ENCODE results near the gene COPZ2. TPM values are rescaled to one million over a fixed set of nuclear protein-coding genes. Genes with fewer than 3 reads are reported as not detected.

The COPZ2 gene
- total and polyA plus RNA-seq, 9 of the 15 experiments (the other 6 are each of a cell fraction or from before 2014, with no cell fraction given), result 0.22 to 0.49 TPM; not detected in 7

DNA sequence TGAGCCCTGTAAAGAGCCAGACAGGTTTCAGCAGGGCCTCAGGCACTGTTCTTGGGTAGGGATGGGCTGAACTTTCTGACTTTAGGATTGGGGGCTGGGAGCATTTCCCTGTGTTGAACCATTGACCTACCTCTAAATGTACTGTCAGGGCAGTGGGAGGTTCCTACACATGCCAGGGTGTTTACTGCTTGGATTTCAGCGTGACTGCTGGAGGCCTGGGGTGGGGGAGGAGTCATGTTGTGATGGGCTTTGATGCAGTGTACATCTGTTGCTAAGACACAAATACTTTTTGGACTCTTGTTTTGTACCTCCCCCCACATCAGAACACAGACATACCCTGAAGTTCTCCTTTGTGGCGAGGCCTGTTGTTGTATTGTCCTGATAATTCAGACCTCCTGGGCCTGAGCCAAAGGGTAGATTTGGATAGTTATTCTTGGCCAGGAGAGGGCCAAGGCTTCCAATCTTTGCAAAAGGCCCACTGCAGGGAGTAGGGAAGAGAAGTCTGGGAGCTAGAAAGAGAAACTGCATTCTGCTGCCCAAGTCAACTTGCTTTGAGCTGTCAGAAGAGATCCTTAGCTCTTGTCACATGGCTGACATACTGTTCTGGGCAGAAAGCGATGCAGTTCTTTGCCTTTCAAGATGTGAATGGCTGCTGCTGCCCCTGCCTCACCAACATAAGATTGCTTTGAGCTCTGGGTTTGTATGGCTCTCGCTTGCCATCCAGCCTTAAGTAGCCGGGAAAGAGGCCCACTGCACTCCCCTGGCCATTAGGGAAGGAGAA, 14.3 kb upstream of the COPZ2 start (continued):
- TF ChIP-seq, protein P1, sequence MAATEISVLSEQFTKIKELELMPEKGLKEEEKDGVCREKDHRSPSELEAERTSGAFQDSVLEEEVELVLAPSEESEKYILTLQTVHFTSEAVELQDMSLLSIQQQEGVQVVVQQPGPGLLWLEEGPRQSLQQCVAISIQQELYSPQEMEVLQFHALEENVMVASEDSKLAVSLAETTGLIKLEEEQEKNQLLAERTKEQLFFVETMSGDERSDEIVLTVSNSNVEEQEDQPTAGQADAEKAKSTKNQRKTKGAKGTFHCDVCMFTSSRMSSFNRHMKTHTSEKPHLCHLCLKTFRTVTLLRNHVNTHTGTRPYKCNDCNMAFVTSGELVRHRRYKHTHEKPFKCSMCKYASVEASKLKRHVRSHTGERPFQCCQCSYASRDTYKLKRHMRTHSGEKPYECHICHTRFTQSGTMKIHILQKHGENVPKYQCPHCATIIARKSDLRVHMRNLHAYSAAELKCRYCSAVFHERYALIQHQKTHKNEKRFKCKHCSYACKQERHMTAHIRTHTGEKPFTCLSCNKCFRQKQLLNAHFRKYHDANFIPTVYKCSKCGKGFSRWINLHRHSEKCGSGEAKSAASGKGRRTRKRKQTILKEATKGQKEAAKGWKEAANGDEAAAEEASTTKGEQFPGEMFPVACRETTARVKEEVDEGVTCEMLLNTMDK (IDR thresholded peaks at IDR 0.05; ENCODE audit: borderline replicate concordance, insufficient read depth, low read depth, low read length, poor library complexity, severe bottlenecking), result no peak
- TF ChIP-seq, protein P2, sequence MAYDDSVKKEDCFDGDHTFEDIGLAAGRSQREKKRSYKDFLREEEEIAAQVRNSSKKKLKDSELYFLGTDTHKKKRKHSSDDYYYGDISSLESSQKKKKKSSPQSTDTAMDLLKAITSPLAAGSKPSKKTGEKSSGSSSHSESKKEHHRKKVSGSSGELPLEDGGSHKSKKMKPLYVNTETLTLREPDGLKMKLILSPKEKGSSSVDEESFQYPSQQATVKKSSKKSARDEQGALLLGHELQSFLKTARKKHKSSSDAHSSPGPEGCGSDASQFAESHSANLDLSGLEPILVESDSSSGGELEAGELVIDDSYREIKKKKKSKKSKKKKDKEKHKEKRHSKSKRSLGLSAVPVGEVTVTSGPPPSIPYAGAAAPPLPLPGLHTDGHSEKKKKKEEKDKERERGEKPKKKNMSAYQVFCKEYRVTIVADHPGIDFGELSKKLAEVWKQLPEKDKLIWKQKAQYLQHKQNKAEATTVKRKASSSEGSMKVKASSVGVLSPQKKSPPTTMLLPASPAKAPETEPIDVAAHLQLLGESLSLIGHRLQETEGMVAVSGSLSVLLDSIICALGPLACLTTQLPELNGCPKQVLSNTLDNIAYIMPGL (CRISPR knock-in tag; IDR thresholded peaks at IDR 0.05), result no peak
- TF ChIP-seq, protein P3, sequence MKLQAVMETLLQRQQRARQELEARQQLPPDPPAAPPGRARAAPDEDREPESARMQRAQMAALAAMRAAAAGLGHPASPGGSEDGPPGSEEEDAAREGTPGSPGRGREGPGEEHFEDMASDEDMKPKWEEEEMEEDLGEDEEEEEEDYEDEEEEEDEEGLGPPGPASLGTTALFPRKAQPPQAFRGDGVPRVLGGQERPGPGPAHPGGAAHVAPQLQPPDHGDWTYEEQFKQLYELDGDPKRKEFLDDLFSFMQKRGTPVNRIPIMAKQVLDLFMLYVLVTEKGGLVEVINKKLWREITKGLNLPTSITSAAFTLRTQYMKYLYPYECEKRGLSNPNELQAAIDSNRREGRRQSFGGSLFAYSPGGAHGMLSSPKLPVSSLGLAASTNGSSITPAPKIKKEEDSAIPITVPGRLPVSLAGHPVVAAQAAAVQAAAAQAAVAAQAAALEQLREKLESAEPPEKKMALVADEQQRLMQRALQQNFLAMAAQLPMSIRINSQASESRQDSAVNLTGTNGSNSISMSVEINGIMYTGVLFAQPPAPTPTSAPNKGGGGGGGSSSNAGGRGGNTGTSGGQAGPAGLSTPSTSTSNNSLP (IDR thresholded peaks at IDR 0.05; ENCODE audit: borderline replicate concordance, low read depth, low read length), result no peak
- TF ChIP-seq HDGF (IDR thresholded peaks at IDR 0.05), result no peak
- no peak for TF ChIP-seq ZNF124 (CRISPR knock-in tag; IDR thresholded peaks at IDR 0.05)
- TF ChIP-seq HBP1 (CRISPR knock-in tag; IDR thresholded peaks at IDR 0.05), result no peak
- TF ChIP-seq ZNF778 (CRISPR knock-in tag; IDR thresholded peaks at IDR 0.05), result no peak
- no peak for TF ChIP-seq ARHGAP35 (IDR thresholded peaks at IDR 0.05; ENCODE audit: partially characterized antibody)
- TF ChIP-seq, protein P4, sequence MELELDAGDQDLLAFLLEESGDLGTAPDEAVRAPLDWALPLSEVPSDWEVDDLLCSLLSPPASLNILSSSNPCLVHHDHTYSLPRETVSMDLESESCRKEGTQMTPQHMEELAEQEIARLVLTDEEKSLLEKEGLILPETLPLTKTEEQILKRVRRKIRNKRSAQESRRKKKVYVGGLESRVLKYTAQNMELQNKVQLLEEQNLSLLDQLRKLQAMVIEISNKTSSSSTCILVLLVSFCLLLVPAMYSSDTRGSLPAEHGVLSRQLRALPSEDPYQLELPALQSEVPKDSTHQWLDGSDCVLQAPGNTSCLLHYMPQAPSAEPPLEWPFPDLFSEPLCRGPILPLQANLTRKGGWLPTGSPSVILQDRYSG (tag; conservative IDR thresholded peaks at IDR 0.05; ENCODE audit: low read depth), result no peak; the same call in 1 of the 2 replicates
- peak; percentile 21 for TF ChIP-seq CCNT2 (IDR thresholded peaks at IDR 0.05; ENCODE audit: borderline replicate concordance, extremely low read depth, insufficient read length, low read depth, low read length)
- TF ChIP-seq PHF21A (IDR thresholded peaks at IDR 0.05; ENCODE audit: borderline replicate concordance, low read depth), result no peak
- no peak for TF ChIP-seq ZNF76 (CRISPR knock-in tag; IDR thresholded peaks at IDR 0.05; ENCODE audit: borderline replicate concordance)
- no peak for TF ChIP-seq THAP7 (CRISPR knock-in tag; IDR thresholded peaks at IDR 0.05)
- no peak for TF ChIP-seq POLR2G (IDR thresholded peaks at IDR 0.05; ENCODE audit: low read depth, low read length)
- TF ChIP-seq RNF2 (IDR thresholded peaks at IDR 0.05), result peak; percentile 62; the same call in 1 of the 2 replicates
- no peak for TF ChIP-seq RBM14 (IDR thresholded peaks at IDR 0.05; ENCODE audit: borderline replicate concordance, insufficient read depth, low read depth, low read length)

Measured in K562 (cell line).